Memory B cell (primary cell): ENCODE measurements around the gene DDC.

Source experiments
- ATAC-seq: fragments of 150-1000 bp; cut with Tn5 transposase; 2 replicates; pipeline ENCODE4 v1.10.0; 2021; ENCODE audit warnings: low read depth, mild to moderate bottlenecking, moderate library complexity
- DNase-seq, 2 donors: peaks; one replicate each; pipeline ENCODE4 v3.0.0; 2022; ENCODE audit warnings: low spot score in 2 of 2
- H3K27ac Mint-ChIP-seq: one replicate; pipeline ENCODE4 v1.8.0; 2022; ENCODE audit warnings: mild to moderate bottlenecking, moderate library complexity, mixed read lengths
- H3K27me3 Mint-ChIP-seq: one replicate; pipeline ENCODE4 v1.8.0; 2022; ENCODE audit warnings: mixed read lengths
- H3K36me3 Mint-ChIP-seq: one replicate; pipeline ENCODE4 v1.8.0; 2022; ENCODE audit warnings: mild to moderate bottlenecking, mixed read lengths
- H3K4me1 Mint-ChIP-seq: one replicate; pipeline ENCODE4 v1.8.0; 2022; ENCODE audit warnings: mixed read lengths
- H3K4me3 Mint-ChIP-seq: one replicate; pipeline ENCODE4 v1.8.0; 2022; ENCODE audit warnings: mild to moderate bottlenecking, moderate library complexity, mixed read lengths
- H3K9me3 Mint-ChIP-seq: one replicate; pipeline ENCODE4 v1.8.0; 2022; ENCODE audit warnings: mixed read lengths

Gene DDC

GRCh38 chr7:50505553-50506210 lies 59.5 kb downstream of the DDC start:
- no peak for ATAC-seq

GRCh38 chr7:50504646-50505546 lies 60.3 kb downstream of the DDC start:
- no peaks in the 10 kb centered on the region for H3K9me3 Mint-ChIP-seq
- ATAC-seq (no peak), DNase-seq (no peak)
- H3K36me3 Mint-ChIP-seq = no peaks in the 10 kb centered on the region
- peaks cover 2% of the 10 kb centered on the region for H3K4me1 Mint-ChIP-seq
- peaks cover 16% of the 10 kb centered on the region for H3K27me3 Mint-ChIP-seq
- no peak overlapping the region for H3K27ac Mint-ChIP-seq
- no peak overlapping the region for H3K4me3 Mint-ChIP-seq

More at GRCh38 chr7:50505553-50506210, 59.5 kb downstream of the DDC start:
- Mint-ChIP-seq H3K27me3 (peaks cover 16% of the 10 kb centered on the region), H3K4me1 (peaks cover 2% of the 10 kb centered on the region), H3K36me3 (no peaks in the 10 kb centered on the region), H3K9me3 (no peaks in the 10 kb centered on the region), H3K4me3 (no peak overlapping the region), H3K27ac (no peak overlapping the region)
- DNase-seq = no peak

- H3K9me3 Mint-ChIP-seq = no peaks in the 10 kb centered on the region
- H3K4me3 Mint-ChIP-seq = no peak overlapping the region
- peaks cover 2% of the 10 kb centered on the region for H3K4me1 Mint-ChIP-seq
- no peak overlapping the region for H3K27ac Mint-ChIP-seq
- ATAC-seq = no peak
- H3K27me3 Mint-ChIP-seq = peaks cover 17% of the 10 kb centered on the region
- no peaks in the 10 kb centered on the region for H3K36me3 Mint-ChIP-seq
- no peak for DNase-seq
These were observed 62.3 kb downstream of the DDC start for GRCh38 chr7:50502947-50503346.

GRCh38 chr7:50502001-50502684 lies 63.1 kb downstream of the DDC start:
- Mint-ChIP-seq H3K4me3 (no peak overlapping the region), H3K36me3 (no peaks in the 10 kb centered on the region), H3K4me1 (peaks cover 2% of the 10 kb centered on the region), H3K27me3 (peaks cover 17% of the 10 kb centered on the region), H3K27ac (no peak overlapping the region), H3K9me3 (no peaks in the 10 kb centered on the region)
- DNase-seq = no peak
- no peak for ATAC-seq

- no peak overlapping the region for H3K27ac Mint-ChIP-seq
- no peaks in the 10 kb centered on the region for H3K4me1 Mint-ChIP-seq
- H3K27me3 Mint-ChIP-seq = peaks cover 13% of the 10 kb centered on the region
- no peak for DNase-seq
- ATAC-seq = no peak
- no peaks in the 10 kb centered on the region for H3K36me3 Mint-ChIP-seq
- no peaks in the 10 kb centered on the region for H3K9me3 Mint-ChIP-seq
- no peak overlapping the region for H3K4me3 Mint-ChIP-seq
These were observed 66.1 kb downstream of the DDC start for GRCh38 chr7:50499092-50499491.

GRCh38 chr7:50497968-50498367 lies 67.2 kb downstream of the DDC start:
- Mint-ChIP-seq H3K27ac (no peak overlapping the region), H3K36me3 (no peaks in the 10 kb centered on the region)
- DNase-seq = no peak

GRCh38 chr7:50497068-50497642 lies 68.0 kb downstream of the DDC start:
- H3K36me3 Mint-ChIP-seq = no peaks in the 10 kb centered on the region
- no peak overlapping the region for H3K4me3 Mint-ChIP-seq
- DNase-seq = no peak
- ATAC-seq = no peak
- H3K27ac Mint-ChIP-seq = no peak overlapping the region
- H3K27me3 Mint-ChIP-seq = peaks cover 15% of the 10 kb centered on the region
- no peaks in the 10 kb centered on the region for H3K4me1 Mint-ChIP-seq
- no peaks in the 10 kb centered on the region for H3K9me3 Mint-ChIP-seq

More at GRCh38 chr7:50497968-50498367, 67.2 kb downstream of the DDC start:
- H3K27me3 Mint-ChIP-seq = peaks cover 15% of the 10 kb centered on the region
- no peaks in the 10 kb centered on the region for H3K9me3 Mint-ChIP-seq
- no peak overlapping the region for H3K4me3 Mint-ChIP-seq
- no peak for ATAC-seq
- no peaks in the 10 kb centered on the region for H3K4me1 Mint-ChIP-seq

- Mint-ChIP-seq H3K27me3 (peaks cover 18% of the 10 kb centered on the region), H3K27ac (no peak overlapping the region), H3K4me3 (no peak overlapping the region), H3K4me1 (no peaks in the 10 kb centered on the region), H3K9me3 (no peaks in the 10 kb centered on the region), H3K36me3 (no peaks in the 10 kb centered on the region)
- DNase-seq (no peak), ATAC-seq (no peak)
These were observed 68.6 kb downstream of the DDC start for GRCh38 chr7:50496569-50496968.

- Mint-ChIP-seq H3K27ac (no peak overlapping the region), H3K27me3 (peaks cover 17% of the 10 kb centered on the region), H3K4me1 (no peaks in the 10 kb centered on the region), H3K9me3 (no peaks in the 10 kb centered on the region), H3K36me3 (no peaks in the 10 kb centered on the region), H3K4me3 (no peak overlapping the region)
- DNase-seq (no peak), ATAC-seq (no peak)
These were observed 69.5 kb downstream of the DDC start for GRCh38 chr7:50495746-50496145.

GRCh38 chr7:50492770-50493519 lies 72.3 kb downstream of the DDC start:
- Mint-ChIP-seq H3K4me1 (no peaks in the 10 kb centered on the region), H3K27ac (no peak overlapping the region), H3K4me3 (no peak overlapping the region), H3K9me3 (no peaks in the 10 kb centered on the region), H3K27me3 (peaks cover 10% of the 10 kb centered on the region), H3K36me3 (no peaks in the 10 kb centered on the region)
- DNase-seq = no peak
- no peak for ATAC-seq

- Mint-ChIP-seq H3K27me3 (peaks cover 10% of the 10 kb centered on the region), H3K4me3 (no peak overlapping the region), H3K36me3 (no peaks in the 10 kb centered on the region), H3K27ac (no peak overlapping the region), H3K9me3 (no peaks in the 10 kb centered on the region), H3K4me1 (no peaks in the 10 kb centered on the region)
- ATAC-seq (no peak), DNase-seq (no peak)
These were observed 73.3 kb downstream of the DDC start for GRCh38 chr7:50491943-50492342.

GRCh38 chr7:50491209-50491608 lies 74.0 kb downstream of the DDC start:
- no peaks in the 10 kb centered on the region for H3K36me3 Mint-ChIP-seq
- H3K27ac Mint-ChIP-seq = no peak overlapping the region
- H3K4me3 Mint-ChIP-seq = no peak overlapping the region
- no peak for DNase-seq
- H3K27me3 Mint-ChIP-seq = peaks cover 10% of the 10 kb centered on the region
- H3K4me1 Mint-ChIP-seq = no peaks in the 10 kb centered on the region
- no peak for ATAC-seq
- H3K9me3 Mint-ChIP-seq = no peaks in the 10 kb centered on the region

GRCh38 chr7:50488379-50488778 lies 76.8 kb downstream of the DDC start:
- ATAC-seq (no peak), DNase-seq (no peak)
- H3K9me3 Mint-ChIP-seq = no peaks in the 10 kb centered on the region
- peaks cover 9% of the 10 kb centered on the region for H3K27me3 Mint-ChIP-seq
- H3K27ac Mint-ChIP-seq = no peak overlapping the region
- no peaks in the 10 kb centered on the region for H3K4me1 Mint-ChIP-seq
- no peaks in the 10 kb centered on the region for H3K36me3 Mint-ChIP-seq
- no peak overlapping the region for H3K4me3 Mint-ChIP-seq
